Stimulated activated CD4-positive, alpha-beta T cell treated with anti-CD3 and anti-CD28 coated beads, Interleukin-12 subunit alpha, Interleukin-12 subunit beta, amount 100 ng/mL, for 24 hours (primary cell): Measurements from ENCODE around the gene DNAH8.
A peak's percentile ranks its signal among the peaks of the same experiment; 100 is the strongest.

Experiments used
- DNase-seq, 2 experiments: peaks; one replicate each; pipeline ENCODE4 v3.0.0-alpha.2; 2020; ENCODE audit warnings: low read depth in 2 of 2

DNAH8 gene

GRCh38 chr6:38739532-38739931 is 24.4 kb downstream of the DNAH8 start:
- no peak for DNase-seq

- no peak for DNase-seq
Observed at GRCh38 chr6:38749473-38749872, 34.4 kb downstream of the DNAH8 start.

- DNase-seq: peak; percentile 15 to 34
Observed at GRCh38 chr6:38750968-38751615, 36.0 kb downstream of the DNAH8 start.

GRCh38 chr6:38753707-38754106 is 38.6 kb downstream of the DNAH8 start:
- no peak for DNase-seq

- no peak for DNase-seq
Observed at GRCh38 chr6:38755207-38755606, 40.1 kb downstream of the DNAH8 start.

GRCh38 chr6:38755874-38756273 is 40.8 kb downstream of the DNAH8 start:
- DNase-seq: no peak

GRCh38 chr6:38760097-38760496 is 45.0 kb downstream of the DNAH8 start:
- DNase-seq: no peak

- DNase-seq: no peak
Observed at GRCh38 chr6:38762848-38763247, 47.7 kb downstream of the DNAH8 start.

- DNase-seq: no peak
Observed at GRCh38 chr6:38767560-38767959, 52.4 kb downstream of the DNAH8 start.

GRCh38 chr6:38773338-38773737 is 58.2 kb downstream of the DNAH8 start:
- DNase-seq: peak in 1 of 2 experiments; percentile 11

- no peak for DNase-seq
Observed at GRCh38 chr6:38774929-38775707, 60.0 kb downstream of the DNAH8 start.

- DNase-seq: no peak
Observed at GRCh38 chr6:38775870-38776269, 60.8 kb downstream of the DNAH8 start.

GRCh38 chr6:38776515-38776914 is 61.4 kb downstream of the DNAH8 start:
- no peak for DNase-seq

GRCh38 chr6:38779310-38780062 is 64.4 kb downstream of the DNAH8 start:
- no peak for DNase-seq

GRCh38 chr6:38782616-38783015 is 67.5 kb downstream of the DNAH8 start:
- DNase-seq: no peak

- no peak for DNase-seq
Observed at GRCh38 chr6:38783443-38784228, 68.5 kb downstream of the DNAH8 start.

- DNase-seq: no peak
Observed at GRCh38 chr6:38784506-38785235, 69.6 kb downstream of the DNAH8 start.

GRCh38 chr6:38786486-38786885 is 71.4 kb downstream of the DNAH8 start:
- DNase-seq: no peak

GRCh38 chr6:38789256-38789655 is 74.1 kb downstream of the DNAH8 start:
- DNase-seq: no peak

- no peak for DNase-seq
Observed at GRCh38 chr6:38792356-38792755, 77.2 kb downstream of the DNAH8 start.

- DNase-seq: no peak
Observed at GRCh38 chr6:38794682-38795081, 79.6 kb downstream of the DNAH8 start.
